ENCODE results near the gene PPP4R2.

Gene PPP4R2

DNA sequence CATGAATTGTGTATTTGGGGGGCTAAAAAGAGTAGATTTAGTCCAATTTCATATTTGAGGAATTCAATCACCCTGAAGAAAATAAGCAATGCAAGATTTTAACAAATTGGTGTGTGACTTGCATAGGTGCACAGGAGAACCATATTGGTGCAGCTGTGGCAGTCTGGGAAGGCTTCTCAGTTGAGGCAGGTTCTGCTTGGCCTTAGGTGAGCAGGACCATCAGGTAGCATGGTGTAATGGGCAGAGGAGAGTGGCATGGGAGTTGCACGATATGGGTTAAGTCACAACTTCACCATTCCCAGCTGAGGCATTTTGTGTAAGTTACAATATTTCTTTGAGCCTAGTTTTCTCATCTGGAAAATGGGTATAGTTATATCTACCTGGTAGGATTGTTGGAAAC is 75.3 kb downstream of the PPP4R2 start:
- DNase-seq: no peak

DNA sequence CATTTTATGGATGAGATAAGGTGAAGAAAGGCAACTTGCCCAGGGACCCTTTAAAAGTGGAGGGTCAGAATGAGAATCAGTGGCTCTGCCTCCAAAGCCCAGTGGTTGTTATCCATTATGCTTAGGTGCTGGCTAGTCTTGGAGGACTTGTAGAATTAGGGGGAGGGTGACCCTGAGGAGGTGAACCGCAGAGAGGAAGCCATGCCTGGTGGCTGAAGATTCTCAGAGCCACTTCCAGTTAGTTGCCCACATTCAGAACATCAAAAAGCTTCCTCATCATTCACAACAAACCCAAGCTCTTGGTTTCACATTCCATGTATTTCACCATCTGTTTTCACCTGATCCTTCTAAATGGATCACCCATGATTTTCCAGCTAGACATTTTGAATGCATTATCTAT is 76.0 kb downstream of the PPP4R2 start:
- DNase-seq: no peak

DNA sequence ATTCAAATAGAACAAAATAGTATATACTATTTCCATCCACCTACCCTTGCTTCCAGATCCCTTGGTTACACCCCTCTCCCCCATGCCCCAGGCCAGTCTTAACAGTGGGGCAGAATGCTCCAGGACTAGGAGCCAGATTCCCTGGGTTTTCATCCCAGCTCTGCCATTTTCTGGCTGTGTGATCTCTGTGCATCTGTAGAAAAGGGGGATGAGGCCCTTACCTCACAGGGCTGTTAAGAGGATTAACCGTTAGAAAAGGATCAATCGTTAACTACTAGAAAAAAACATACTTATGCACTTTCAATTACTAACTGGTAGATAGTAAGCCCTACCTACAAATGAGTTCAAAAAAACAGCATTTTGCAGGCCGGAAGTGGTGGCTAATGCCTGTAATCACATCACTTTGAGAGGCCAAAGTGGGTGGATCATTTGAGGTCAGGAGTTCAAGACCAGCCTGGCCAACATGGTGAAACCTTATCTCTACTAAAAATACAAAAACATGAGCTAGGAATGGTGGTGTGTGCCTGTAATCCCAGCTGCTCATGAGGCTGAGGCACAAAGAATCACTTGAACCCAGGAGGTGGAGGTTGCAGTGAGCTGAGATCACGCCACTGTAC is 76.6 kb downstream of the PPP4R2 start:
- DNase-seq: no peak

DNA sequence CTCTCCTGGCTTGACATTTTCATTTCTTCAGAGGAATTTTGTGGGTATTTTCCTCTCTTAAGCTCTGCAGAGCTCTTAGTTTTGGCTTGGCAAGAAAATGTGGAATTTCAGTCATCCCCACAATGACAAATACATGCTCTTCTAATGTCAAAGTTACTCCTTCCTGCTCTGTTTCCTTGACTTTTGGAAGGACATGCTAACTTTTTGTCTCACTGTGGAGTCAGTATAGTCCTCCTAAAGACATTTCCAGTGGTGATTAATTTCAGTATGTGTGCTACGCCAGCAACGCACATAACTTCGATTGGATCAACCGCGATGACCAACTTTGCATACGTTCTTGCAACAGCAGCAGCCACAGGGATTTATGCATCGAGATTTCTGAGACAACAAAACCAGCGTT is 78.2 kb downstream of the PPP4R2 start:
- DNase-seq: no peak

DNA sequence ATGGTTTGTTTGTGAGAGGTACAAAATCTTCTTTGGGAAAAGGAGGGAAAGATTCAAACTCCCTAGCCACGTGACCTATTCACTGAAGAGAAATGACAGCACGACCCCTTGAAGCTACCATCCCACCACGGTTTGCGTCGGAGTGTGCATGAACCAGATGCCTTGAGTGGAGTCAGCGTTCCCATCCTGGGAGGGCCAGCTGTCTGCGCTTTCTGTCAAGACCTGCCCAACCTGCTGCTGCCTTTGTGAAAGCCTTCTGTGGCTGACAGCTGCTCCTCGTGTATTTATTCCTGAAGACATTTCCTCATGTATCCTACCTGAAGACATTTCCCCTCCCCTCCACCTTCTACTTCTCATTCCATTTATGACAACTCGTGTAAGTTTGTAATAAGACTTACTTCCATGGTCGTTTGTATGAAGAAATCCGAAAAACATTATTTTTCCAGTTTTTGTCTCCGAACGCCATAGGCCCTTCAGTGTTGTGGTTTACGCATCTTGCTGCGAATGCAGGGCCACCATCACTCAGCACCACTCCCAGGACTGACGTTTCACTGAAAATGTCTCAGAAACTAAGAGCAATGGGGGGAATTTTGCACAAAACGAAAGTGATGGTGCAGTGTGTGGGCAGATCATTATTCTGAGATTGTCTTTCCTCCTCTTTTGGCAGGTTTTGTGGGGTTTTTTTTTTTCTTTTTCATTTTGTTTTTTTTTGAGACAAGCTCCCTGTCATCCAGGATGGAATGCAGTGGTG is 83.8 kb downstream of the PPP4R2 start:
- peak; percentile 42 for DNase-seq

- DNase-seq: no peak
These were observed 84.5 kb downstream of the PPP4R2 start for GRCh38 chr3:73081140-73081539.

- no peak for DNase-seq
These were observed 87.6 kb downstream of the PPP4R2 start for GRCh38 chr3:73084170-73084569.

- peak; percentile 6 for DNase-seq
These were observed 89.5 kb downstream of the PPP4R2 start for GRCh38 chr3:73086071-73086494.

GRCh38 chr3:73094129-73094528 is 97.5 kb downstream of the PPP4R2 start:
- no peak for DNase-seq

- DNase-seq: no peak
These were observed 98.3 kb downstream of the PPP4R2 start for GRCh38 chr3:73094951-73095350.

DNA sequence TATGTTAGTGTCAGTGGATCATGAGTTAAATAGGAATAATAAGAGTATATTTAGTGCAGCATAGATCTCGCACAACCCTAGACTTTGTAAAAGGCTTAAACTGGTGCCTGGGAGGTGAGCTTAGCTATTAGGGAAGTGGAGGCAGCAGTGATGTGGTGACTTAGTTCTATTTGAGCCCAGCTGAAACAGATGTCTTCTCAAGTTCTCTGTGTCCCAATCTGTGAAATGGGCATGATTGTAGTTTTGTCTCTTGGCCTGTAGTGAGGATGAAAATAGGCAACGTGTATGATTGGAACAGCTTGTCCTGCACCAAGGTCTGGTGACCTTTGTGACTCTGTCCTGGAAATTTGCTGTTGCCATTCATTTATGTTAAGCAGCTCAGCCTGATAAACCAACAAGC is 99.6 kb downstream of the PPP4R2 start:
- DNase-seq: no peak

DNA sequence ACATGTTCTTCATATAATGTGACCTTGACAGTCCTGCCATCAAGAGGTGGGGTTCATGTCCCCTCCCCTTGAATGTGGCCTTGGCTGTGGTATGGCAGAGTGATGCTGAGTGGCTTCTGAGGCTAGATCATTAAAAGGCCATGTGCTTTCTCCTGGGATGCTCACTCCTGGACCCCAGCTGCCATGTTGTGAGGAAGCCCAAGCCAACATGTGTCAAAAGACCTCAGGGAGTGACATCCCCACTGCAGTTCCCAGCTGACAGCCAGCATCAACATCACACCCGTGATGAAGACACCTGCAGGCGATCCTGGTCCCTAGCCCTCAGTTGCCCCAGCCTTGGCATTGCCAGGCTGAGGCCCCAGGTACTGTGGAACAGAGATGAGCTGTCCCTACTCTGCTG is 101.4 kb downstream of the PPP4R2 start:
- no peak for DNase-seq

- no peak for DNase-seq
These were observed 102.3 kb downstream of the PPP4R2 start for GRCh38 chr3:73098873-73099272.

DNA sequence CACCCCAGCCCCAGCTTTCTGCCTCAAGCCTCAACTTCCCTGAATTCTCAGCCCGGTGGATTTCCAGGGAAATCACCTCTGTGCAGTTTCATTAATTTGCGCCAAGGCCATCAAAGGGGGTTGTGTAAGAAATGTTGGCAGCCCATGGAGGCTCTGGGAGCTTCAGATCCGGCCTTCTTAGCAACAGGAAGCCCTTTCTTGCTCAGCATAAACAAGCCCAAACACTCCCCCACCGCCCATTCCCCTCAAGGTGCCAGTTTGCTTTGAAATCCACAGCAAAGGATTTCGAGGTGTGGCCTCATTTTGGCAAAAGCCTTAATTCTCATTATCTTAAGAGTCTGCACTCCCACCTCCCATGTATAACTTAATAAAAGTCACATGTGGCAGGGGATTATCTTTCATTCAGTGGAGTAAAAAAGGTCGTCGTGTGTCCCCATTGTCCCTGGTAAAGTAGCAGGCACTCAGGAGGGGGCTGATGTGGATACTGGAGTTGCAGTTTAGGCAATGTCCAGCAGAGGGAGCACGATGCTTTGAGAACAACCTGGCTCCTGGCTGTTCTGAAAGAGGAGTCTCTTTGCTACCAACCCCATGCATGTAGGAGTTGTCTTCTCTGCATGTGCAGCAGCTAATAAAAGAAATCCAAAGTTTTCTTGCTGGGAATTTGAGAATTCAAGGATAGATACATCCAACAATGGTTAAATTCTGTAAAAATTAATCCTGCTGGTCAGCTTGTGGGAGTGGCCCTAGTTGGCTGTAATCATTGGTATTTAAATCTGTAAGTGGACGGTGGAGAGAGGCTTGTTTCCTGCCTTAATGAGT is 104.3 kb downstream of the PPP4R2 start:
- peak; percentile 50 for DNase-seq

DNA sequence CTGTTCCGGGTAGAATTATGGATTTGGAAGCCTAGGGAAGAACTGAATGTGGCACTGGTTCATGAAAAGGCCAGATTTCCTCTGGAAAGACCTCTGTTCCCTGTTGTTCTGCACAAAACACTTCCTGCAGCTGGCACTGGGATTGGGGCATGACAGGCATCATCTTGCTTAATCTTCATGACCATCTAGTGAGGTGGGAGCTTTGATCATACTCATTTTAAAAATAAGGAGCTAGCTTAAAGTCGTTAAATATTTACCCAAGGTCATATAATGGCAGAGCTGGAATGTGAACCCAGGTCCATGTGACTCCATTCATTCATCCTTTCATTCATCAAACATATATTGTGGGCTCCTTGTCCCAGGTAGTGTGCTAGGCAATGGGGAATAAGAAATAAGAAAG is 105.3 kb downstream of the PPP4R2 start:
- DNase-seq: no peak

- no peak for DNase-seq
These were observed 110.6 kb downstream of the PPP4R2 start for GRCh38 chr3:73107215-73107614.

- no peak for DNase-seq
These were observed 111.1 kb downstream of the PPP4R2 start for GRCh38 chr3:73107676-73108187.

GRCh38 chr3:73108750-73109149 is 112.1 kb downstream of the PPP4R2 start:
- no peak for DNase-seq

DNA sequence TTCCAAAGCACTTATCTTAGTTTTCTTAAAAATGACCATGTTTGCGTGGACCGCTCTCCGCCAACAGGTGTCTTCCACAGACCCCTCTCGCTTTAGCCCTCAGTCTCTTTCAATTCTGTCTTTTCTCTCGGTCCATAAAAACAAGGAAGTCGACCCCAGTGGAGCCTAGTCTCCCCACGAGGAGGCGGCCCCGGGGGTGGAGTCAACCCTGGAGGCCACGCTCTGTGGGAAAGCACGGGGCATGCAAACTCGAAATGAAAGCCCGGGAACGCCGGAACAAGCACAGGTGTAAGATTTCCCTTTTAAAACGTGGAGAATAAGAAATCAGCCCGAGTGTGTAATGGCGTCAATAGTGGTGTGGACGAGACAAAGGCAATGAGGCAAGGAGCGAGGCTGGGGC is 113.9 kb downstream of the PPP4R2 start:
- DNase-seq: no peak

DNA sequence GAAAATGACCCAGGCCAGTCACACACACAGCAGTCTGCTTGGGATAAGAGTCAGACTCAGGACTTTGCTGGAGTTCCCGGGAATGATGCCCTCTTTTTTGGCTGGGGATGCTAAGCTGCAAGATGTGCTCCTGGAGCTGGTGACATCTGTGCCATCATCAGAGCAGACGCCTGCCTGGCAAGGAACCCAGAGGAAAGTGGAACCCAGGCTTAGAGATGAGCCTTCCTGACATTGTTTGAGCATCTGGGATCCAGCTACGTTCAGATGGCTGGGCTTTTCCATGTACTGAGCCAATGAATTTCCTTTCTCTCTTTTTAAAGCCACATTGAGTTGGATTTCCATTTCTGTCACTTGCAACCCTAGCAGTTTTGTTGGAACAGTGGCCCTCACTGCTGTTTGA is 118.1 kb downstream of the PPP4R2 start:
- DNase-seq: peak; percentile 53

DNA sequence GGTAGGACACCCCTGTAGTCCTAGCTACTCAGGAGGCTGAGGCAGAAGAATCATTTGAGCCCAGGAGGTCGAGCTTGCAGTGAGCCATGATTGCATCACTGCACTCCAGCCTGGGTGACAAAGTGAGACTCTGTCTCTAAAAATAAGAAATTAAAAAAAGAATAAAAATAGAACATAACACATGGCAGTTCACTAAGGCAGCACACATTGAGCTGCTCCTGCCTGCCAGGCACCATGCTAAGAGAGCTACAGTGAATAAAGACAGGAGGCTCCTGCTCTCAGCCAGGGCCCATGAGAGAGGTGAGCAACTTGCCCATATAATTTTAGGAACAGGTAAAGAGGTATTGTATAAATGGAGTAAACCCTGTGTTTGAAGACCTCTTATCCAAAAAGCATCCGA is 119.2 kb downstream of the PPP4R2 start:
- DNase-seq: no peak
